ENCODE measurements around the gene STH. TPM values are rescaled to one million over a fixed set of nuclear protein-coding genes. Genes with fewer than 3 reads are reported as not detected.

STH gene
- total RNA-seq, 2 experiments from 2014 or later: not detected

GRCh38 chr17:45962221-45962972 lies 36.7 kb upstream of the STH start:
- Mint-ChIP-seq H3K9me3 (no peaks in the 10 kb centered on the region), H3K4me1 (no peaks in the 10 kb centered on the region), H3K4me3 (no peak overlapping the region), H3K27me3 (peaks cover 3% of the 10 kb centered on the region), H3K36me3 (no peaks in the 10 kb centered on the region), H3K27ac (no peak overlapping the region)
- no peak for DNase-seq

- no peaks in the 10 kb centered on the region for H3K36me3 Mint-ChIP-seq
- no peak for DNase-seq
- H3K27ac Mint-ChIP-seq: no peak overlapping the region
- peaks cover 10% of the 10 kb centered on the region for H3K27me3 Mint-ChIP-seq
- H3K4me1 Mint-ChIP-seq: no peaks in the 10 kb centered on the region
- H3K9me3 Mint-ChIP-seq: no peaks in the 10 kb centered on the region
- H3K4me3 Mint-ChIP-seq: no peak overlapping the region
Observed at GRCh38 chr17:45963283-45963682, 35.8 kb upstream of the STH start.

GRCh38 chr17:45963889-45964288 lies 35.2 kb upstream of the STH start:
- H3K9me3 Mint-ChIP-seq: no peaks in the 10 kb centered on the region
- H3K36me3 Mint-ChIP-seq: no peaks in the 10 kb centered on the region
- H3K4me1 Mint-ChIP-seq: no peaks in the 10 kb centered on the region
- peaks cover 10% of the 10 kb centered on the region for H3K27me3 Mint-ChIP-seq
- no peak overlapping the region for H3K4me3 Mint-ChIP-seq
- DNase-seq: no peak
- H3K27ac Mint-ChIP-seq: no peak overlapping the region

GRCh38 chr17:45964634-45965033 lies 34.4 kb upstream of the STH start:
- Mint-ChIP-seq H3K4me1 (no peaks in the 10 kb centered on the region), H3K27ac (no peak overlapping the region), H3K36me3 (no peaks in the 10 kb centered on the region), H3K27me3 (peaks cover 10% of the 10 kb centered on the region), H3K9me3 (no peaks in the 10 kb centered on the region), H3K4me3 (no peak overlapping the region)
- no peak for DNase-seq

GRCh38 chr17:45965812-45966211 lies 33.2 kb upstream of the STH start:
- Mint-ChIP-seq H3K9me3 (no peaks in the 10 kb centered on the region), H3K27ac (no peak overlapping the region)

GRCh38 chr17:45966606-45967280 lies 32.3 kb upstream of the STH start:
- DNase-seq: no peak
- no peak overlapping the region for H3K4me3 Mint-ChIP-seq
- no peaks in the 10 kb centered on the region for H3K9me3 Mint-ChIP-seq
- no peak overlapping the region for H3K27ac Mint-ChIP-seq
- no peaks in the 10 kb centered on the region for H3K36me3 Mint-ChIP-seq
- no peaks in the 10 kb centered on the region for H3K4me1 Mint-ChIP-seq
- peaks cover 10% of the 10 kb centered on the region for H3K27me3 Mint-ChIP-seq

More at GRCh38 chr17:45965812-45966211, 33.2 kb upstream of the STH start:
- DNase-seq: no peak
- Mint-ChIP-seq H3K4me1 (no peaks in the 10 kb centered on the region), H3K27me3 (peaks cover 10% of the 10 kb centered on the region), H3K4me3 (no peak overlapping the region), H3K36me3 (no peaks in the 10 kb centered on the region)

GRCh38 chr17:45967378-45967777 lies 31.7 kb upstream of the STH start:
- H3K4me1 Mint-ChIP-seq: no peaks in the 10 kb centered on the region
- peaks cover 10% of the 10 kb centered on the region for H3K27me3 Mint-ChIP-seq
- no peaks in the 10 kb centered on the region for H3K9me3 Mint-ChIP-seq
- no peak for DNase-seq
- H3K36me3 Mint-ChIP-seq: no peaks in the 10 kb centered on the region
- H3K4me3 Mint-ChIP-seq: no peak overlapping the region
- H3K27ac Mint-ChIP-seq: no peak overlapping the region

GRCh38 chr17:45968732-45969131 lies 30.3 kb upstream of the STH start:
- Mint-ChIP-seq H3K36me3 (no peaks in the 10 kb centered on the region), H3K27me3 (peaks cover 10% of the 10 kb centered on the region), H3K4me1 (no peaks in the 10 kb centered on the region), H3K4me3 (no peak overlapping the region), H3K27ac (no peak overlapping the region), H3K9me3 (no peaks in the 10 kb centered on the region)
- no peak for DNase-seq

GRCh38 chr17:45969726-45970125 lies 29.3 kb upstream of the STH start:
- no peaks in the 10 kb centered on the region for H3K9me3 Mint-ChIP-seq
- H3K4me1 Mint-ChIP-seq: no peaks in the 10 kb centered on the region
- H3K4me3 Mint-ChIP-seq: no peak overlapping the region
- H3K27me3 Mint-ChIP-seq: peaks cover 10% of the 10 kb centered on the region
- no peaks in the 10 kb centered on the region for H3K36me3 Mint-ChIP-seq
- no peak overlapping the region for H3K27ac Mint-ChIP-seq
- DNase-seq: no peak

- Mint-ChIP-seq H3K27me3 (peaks cover 10% of the 10 kb centered on the region), H3K4me3 (no peak overlapping the region), H3K27ac (no peak overlapping the region), H3K4me1 (no peaks in the 10 kb centered on the region), H3K36me3 (no peaks in the 10 kb centered on the region), H3K9me3 (no peaks in the 10 kb centered on the region)
- no peak for DNase-seq
Observed at GRCh38 chr17:45970659-45971058, 28.4 kb upstream of the STH start.

- no peak overlapping the region for H3K4me3 Mint-ChIP-seq
- no peak overlapping the region for H3K27ac Mint-ChIP-seq
- no peaks in the 10 kb centered on the region for H3K36me3 Mint-ChIP-seq
Observed at GRCh38 chr17:45971698-45972141, 27.3 kb upstream of the STH start.

GRCh38 chr17:45972531-45972930 lies 26.5 kb upstream of the STH start:
- Mint-ChIP-seq H3K27ac (no peak overlapping the region), H3K4me3 (no peak overlapping the region), H3K27me3 (peaks cover 5% of the 10 kb centered on the region), H3K36me3 (no peaks in the 10 kb centered on the region), H3K4me1 (no peaks in the 10 kb centered on the region), H3K9me3 (no peaks in the 10 kb centered on the region)
- DNase-seq: no peak

More at GRCh38 chr17:45971698-45972141, 27.3 kb upstream of the STH start:
- H3K4me1 Mint-ChIP-seq: no peaks in the 10 kb centered on the region
- peaks cover 10% of the 10 kb centered on the region for H3K27me3 Mint-ChIP-seq
- no peak for DNase-seq
- H3K9me3 Mint-ChIP-seq: no peaks in the 10 kb centered on the region

- Mint-ChIP-seq H3K4me3 (no peak overlapping the region), H3K9me3 (no peaks in the 10 kb centered on the region), H3K27ac (no peak overlapping the region), H3K36me3 (no peaks in the 10 kb centered on the region), H3K4me1 (no peaks in the 10 kb centered on the region), H3K27me3 (no peaks in the 10 kb centered on the region)
- no peak for DNase-seq
Observed at GRCh38 chr17:45973099-45973780, 25.8 kb upstream of the STH start.

- no peaks in the 10 kb centered on the region for H3K4me1 Mint-ChIP-seq
- no peak overlapping the region for H3K4me3 Mint-ChIP-seq
- DNase-seq: no peak
- H3K9me3 Mint-ChIP-seq: no peaks in the 10 kb centered on the region
- no peaks in the 10 kb centered on the region for H3K27me3 Mint-ChIP-seq
- H3K27ac Mint-ChIP-seq: no peak overlapping the region
- H3K36me3 Mint-ChIP-seq: no peaks in the 10 kb centered on the region
Observed at GRCh38 chr17:45973946-45974859, 24.8 kb upstream of the STH start.
